Left cardiac atrium (tissue), 4 donors: ENCODE measurements around the gene CSDE1. TPM values are rescaled to one million over a fixed set of nuclear protein-coding genes. Genes with fewer than 3 reads are reported as not detected.
"Not testable (repeated sequence)": the region's sequence is repeated elsewhere in the genome, so short reads cannot be mapped to it uniquely, and the experiment has no call there.

Experiments
- ATAC-seq, 2 donors: fragments of 200-7000 bp; cut with Tn5 transposase; one replicate each; pipeline ENCODE4 v1.9.1; 2020; ENCODE audit warnings: mild to moderate bottlenecking in 2 of 2, moderate library complexity in 2 of 2
- DNase-seq: peaks from one replicate; pipeline ENCODE4 v3.0.0-alpha.2; 2020
- intact Hi-C, 2 donors: fragments of 100-400 bp; cut with DNase I; formaldehyde crosslinking; loops; one replicate each; pipeline versions ENCODE4 v1.14.1 to v1.15.1; 2022 to 2023
- long read RNA-seq: library from polyadenylated mRNA; unstranded; transcript quantifications from one replicate; pipeline ENCODE4 v2.0.0, GENCODE V29; 2021
- total RNA-seq, 2 donors: library from RNA; stranded (reverse); fragmentation: NEBNext Ultra II Directional; extraction: Animal tissue kit (Norgen Biotek cat#: 25700); gene quantifications; one replicate each; pipeline ENCODE4 v1.2.1, GENCODE V29; 2021
- donor health status: DM: no; HTN: yes; CAD: no.
- donor health status: DM: no; HTN: yes; CAD: no; lungs with severe emphysema.
- donor health status: DM: yes; HTN: yes; CAD: no.
- donor health status: Dilated cardiomyopathy.

The CSDE1 gene
- total RNA-seq, result 100 to 1,000 TPM; 622 to 652 TPM
- long read RNA-seq, full-length matches to known transcripts, result 550 of 674 reads
- long read RNA-seq, partial matches to known transcripts, result 72 of 674 reads
- long read RNA-seq, other reads (novel, unspliced or antisense), result 52 of 674 reads

GRCh38 chr1:114757455-114758255 is at the start of gene CSDE1:
CSDE1 (minus strand) TSS chr1:114757984; CDS start chr1:114739890, 18,094 bp downstream.
- DNase-seq (peak; percentile 98), ATAC-seq (peak; percentile 98)
- intact Hi-C loops, result loop anchor here in 1 of 2 donors (10.0 kb wide), 1 partner anchor 173 kb away; the partner anchor contains the start of gene BCAS2

GRCh38 chr1:114804449-114804848 is 46.7 kb upstream of the CSDE1 start:
- intact Hi-C loops, ATAC-seq, DNase-seq: not testable (repeated sequence)

- intact Hi-C loops, result no loop called here
- DNase-seq, result no peak
- no peak for ATAC-seq
These were observed 45.2 kb upstream of the CSDE1 start for GRCh38 chr1:114803001-114803400.

GRCh38 chr1:114794038-114794437 is 36.3 kb upstream of the CSDE1 start:
- ATAC-seq (no peak), DNase-seq (no peak)
- intact Hi-C loops, result no loop called here

GRCh38 chr1:114790581-114790980 is 32.8 kb upstream of the CSDE1 start:
- DNase-seq, ATAC-seq, intact Hi-C loops: not testable (repeated sequence)

- intact Hi-C loops, ATAC-seq, DNase-seq: not testable (repeated sequence)
These were observed 28.7 kb upstream of the CSDE1 start for GRCh38 chr1:114786440-114786839.

GRCh38 chr1:114782476-114782875 is 24.7 kb upstream of the CSDE1 start:
- DNase-seq, result no peak
- ATAC-seq, result no peak
- intact Hi-C loops, result no loop called here

- ATAC-seq, result peak; percentile 99
- intact Hi-C loops, result no loop called here
These were observed 22.8 kb upstream of the CSDE1 start, which contains the start of gene SIKE1 for GRCh38 chr1:114780344-114781226. SIKE1 (minus strand) TSS chr1:114780685; CDS start chr1:114780607, 78 bp downstream.

GRCh38 chr1:114779722-114780121 is 21.9 kb upstream of the CSDE1 start:
- intact Hi-C loops, result no loop called here
- ATAC-seq (no peak), DNase-seq (no peak)

More at GRCh38 chr1:114780344-114781226, 22.8 kb upstream of the CSDE1 start, which contains the start of gene SIKE1:
- peak; percentile 96 for DNase-seq

GRCh38 chr1:114776726-114777125 is 18.9 kb upstream of the CSDE1 start:
- ATAC-seq, intact Hi-C loops, DNase-seq: not testable (repeated sequence)

- no peak for DNase-seq
- intact Hi-C loops, result no loop called here
- ATAC-seq, result no peak
These were observed 14.2 kb upstream of the CSDE1 start for GRCh38 chr1:114771992-114772391.

GRCh38 chr1:114770989-114771388 is 13.2 kb upstream of the CSDE1 start:
- intact Hi-C loops, result no loop called here
- ATAC-seq, result no peak
- DNase-seq, result no peak

GRCh38 chr1:114764689-114765088 is 6.9 kb upstream of the CSDE1 start:
- DNase-seq (no peak), ATAC-seq (no peak)
- intact Hi-C loops, result no loop called here

GRCh38 chr1:114758256-114758832 is 560 bp upstream of the CSDE1 start:
- ATAC-seq (no peak), DNase-seq (no peak)
- intact Hi-C loops, result loop anchor here in 1 of 2 donors (10.0 kb wide), 1 partner anchor 174 kb away; the partner anchor contains the start of gene BCAS2

- intact Hi-C loops, result loop anchor here in 1 of 2 donors (10.0 kb wide), 1 partner anchor 172 kb away; the partner anchor contains the start of gene BCAS2
- ATAC-seq (peak in 1 of 2 donors; percentile 42), DNase-seq (peak; percentile 56)
These were observed 782 bp downstream of the CSDE1 start for GRCh38 chr1:114756949-114757454.

- DNase-seq, result no peak
- intact Hi-C loops, result loop anchor here in 1 of 2 donors (10.0 kb wide), 1 partner anchor 171 kb away; the partner anchor contains the start of gene BCAS2
- ATAC-seq, result no peak
These were observed 1.5 kb downstream of the CSDE1 start for GRCh38 chr1:114756009-114756892.
